Transverse colon (tissue), 4 donors: ENCODE data around the gene CILP2.

ENCODE experiments used
- EP300 ChIP-seq: sonication (generic); formaldehyde crosslinking; IDR thresholded peaks from one replicate; pipeline ENCODE4 v1.6.1; 2017; ENCODE audit warnings: antibody characterized with exemption, low read depth
- POLR2A ChIP-seq: fragments of 450-650 bp; IDR thresholded peaks from one replicate; pipeline ENCODE4 v1.6.1; 2016; ENCODE audit warnings: antibody characterized with exemption, mild to moderate bottlenecking, moderate library complexity
- POLR2AphosphoS5 ChIP-seq, 3 donors: sonication (generic); formaldehyde crosslinking; IDR thresholded peaks; one replicate each; pipeline ENCODE4 v1.6.1; 2016; ENCODE audit warnings: antibody characterized with exemption in 3 of 3
- TF ChIP-seq, protein P1 (sequence below), 5 experiments: fragments of 200-600 bp in 3 of 5; fragments of 450-650 bp in 2 of 5; sonication (generic) in 3 of 5; IDR thresholded peaks; 1 replicate in 2 of 5; 2 replicates in 3 of 5; pipeline ENCODE4 v1.5.1; 2016 to 2017; ENCODE audit warnings: antibody characterized with exemption in 5 of 5, inconsistent platforms in 3 of 5, mild to moderate bottlenecking in 2 of 5, moderate library complexity in 1 of 5

DNA sequence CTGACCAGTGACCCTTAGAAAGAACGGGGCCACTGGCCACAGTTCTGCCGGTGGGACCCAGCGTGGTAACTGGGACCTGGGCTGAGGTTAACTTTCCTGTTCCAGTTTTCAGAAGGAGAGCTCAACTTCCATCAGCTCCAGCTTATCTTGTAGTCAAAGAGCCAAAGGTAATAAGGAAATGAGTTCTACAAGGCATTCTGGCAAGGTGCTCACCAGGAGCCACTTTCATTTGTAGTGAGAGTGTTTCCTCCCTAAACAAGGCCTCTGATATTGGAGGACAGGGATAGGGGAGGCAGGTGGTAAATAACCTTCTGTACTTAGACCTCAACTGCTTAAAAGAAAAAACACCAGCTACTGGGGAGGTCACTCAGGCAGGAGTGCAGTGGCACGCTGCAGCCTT, 42.4 kb downstream of the CILP2 start:
- TF ChIP-seq POLR2AphosphoS5 (IDR thresholded peaks at IDR 0.05) (no peak), EP300 (no peak), POLR2A (no peak)
- TF ChIP-seq, protein P1, sequence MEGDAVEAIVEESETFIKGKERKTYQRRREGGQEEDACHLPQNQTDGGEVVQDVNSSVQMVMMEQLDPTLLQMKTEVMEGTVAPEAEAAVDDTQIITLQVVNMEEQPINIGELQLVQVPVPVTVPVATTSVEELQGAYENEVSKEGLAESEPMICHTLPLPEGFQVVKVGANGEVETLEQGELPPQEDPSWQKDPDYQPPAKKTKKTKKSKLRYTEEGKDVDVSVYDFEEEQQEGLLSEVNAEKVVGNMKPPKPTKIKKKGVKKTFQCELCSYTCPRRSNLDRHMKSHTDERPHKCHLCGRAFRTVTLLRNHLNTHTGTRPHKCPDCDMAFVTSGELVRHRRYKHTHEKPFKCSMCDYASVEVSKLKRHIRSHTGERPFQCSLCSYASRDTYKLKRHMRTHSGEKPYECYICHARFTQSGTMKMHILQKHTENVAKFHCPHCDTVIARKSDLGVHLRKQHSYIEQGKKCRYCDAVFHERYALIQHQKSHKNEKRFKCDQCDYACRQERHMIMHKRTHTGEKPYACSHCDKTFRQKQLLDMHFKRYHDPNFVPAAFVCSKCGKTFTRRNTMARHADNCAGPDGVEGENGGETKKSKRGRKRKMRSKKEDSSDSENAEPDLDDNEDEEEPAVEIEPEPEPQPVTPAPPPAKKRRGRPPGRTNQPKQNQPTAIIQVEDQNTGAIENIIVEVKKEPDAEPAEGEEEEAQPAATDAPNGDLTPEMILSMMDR (IDR thresholded peaks at IDR 0.05): no peak
